Measurements from ENCODE around the gene MT3. TPM values are rescaled to one million over a fixed set of nuclear protein-coding genes. Genes with fewer than 3 reads are reported as not detected.

MT3 gene
- total and polyA plus RNA-seq, 9 donors: 3.9 to 15.8 (median 9.1) TPM

DNA sequence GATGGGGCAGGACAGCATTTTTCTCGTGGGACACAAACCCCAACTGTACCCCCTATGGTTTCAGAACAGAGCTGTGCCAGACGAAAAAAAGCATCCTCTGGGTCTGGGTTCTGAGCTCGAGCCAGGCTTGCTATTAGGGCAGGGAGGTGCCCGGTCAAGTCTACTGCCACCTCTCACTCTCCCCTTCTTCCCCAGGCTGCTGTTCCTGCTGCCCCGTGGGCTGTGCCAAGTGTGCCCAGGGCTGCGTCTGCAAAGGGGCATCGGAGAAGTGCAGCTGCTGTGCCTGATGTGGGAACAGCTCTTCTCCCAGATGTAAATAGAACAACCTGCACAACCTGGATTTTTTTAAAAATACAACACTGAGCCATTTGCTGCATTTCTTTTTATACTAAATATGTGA, 37.4 kb downstream of the MT3 start:
- H3K27me3 ChIP-seq (ENCODE audit: control insufficient read depth, insufficient read depth, low read length): peaks cover 32% of the 10 kb centered on the region
- WGBS (ENCODE audit: insufficient coverage): 58% methylated on average over 5 of the region's 7 CpGs
- no peak for DNase-seq

DNA sequence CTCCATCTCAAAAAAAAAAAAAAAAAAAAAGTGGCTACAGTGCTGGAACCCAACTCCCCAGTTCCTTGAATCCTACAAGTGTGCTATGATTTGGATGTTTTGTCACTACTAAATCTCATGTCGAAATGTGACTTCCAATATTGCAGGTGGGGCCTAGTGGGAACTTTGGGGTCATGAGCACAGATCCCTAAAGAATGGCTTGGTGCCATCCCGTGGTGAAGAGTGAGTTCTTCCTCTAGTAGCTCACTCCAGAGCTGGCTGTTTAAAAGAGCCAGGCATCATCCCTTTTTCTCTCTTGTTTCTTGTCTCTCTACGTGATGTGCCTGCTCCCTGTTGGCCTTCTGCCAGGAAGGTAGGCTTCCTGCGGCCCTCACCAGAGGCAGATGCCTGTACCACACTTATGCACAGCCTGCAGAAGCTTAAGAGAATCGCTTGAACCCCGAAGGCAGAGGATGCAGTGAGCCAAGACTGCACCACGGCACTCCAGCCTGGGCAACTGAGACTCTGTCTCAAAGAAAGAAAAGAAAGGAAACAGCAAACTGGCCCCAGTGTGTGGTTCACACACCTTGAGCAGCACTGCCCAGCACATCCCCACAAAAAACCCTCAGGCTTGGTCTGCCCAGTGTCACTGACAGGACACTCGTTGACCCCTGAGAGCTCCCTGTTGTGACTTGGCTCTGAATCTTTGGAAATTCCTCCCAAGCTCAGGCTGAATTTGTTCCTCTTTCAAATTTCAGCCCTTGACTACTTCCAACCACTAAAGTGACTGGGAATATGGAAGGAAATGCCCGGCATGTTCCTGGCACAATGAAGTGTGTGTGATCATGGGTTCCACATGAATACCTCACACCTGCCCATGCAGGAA, 39.4 kb downstream of the MT3 start:
- Histone ChIP-seq H3K27ac (ENCODE audit: low read length) (no peak overlapping the region), H3K4me1 (ENCODE audit: control insufficient read depth, insufficient read depth, low read length) (peaks cover 32% of the 10 kb centered on the region), H3K4me3 (ENCODE audit: low read length) (no peak overlapping the region), H3K9me3 (replicated peaks; ENCODE audit: control insufficient read depth, low read depth, low read length) (no peaks in the 10 kb centered on the region), H3K36me3 (ENCODE audit: control insufficient read depth, insufficient read depth, low read length) (no peaks in the 10 kb centered on the region), H3K27me3 (ENCODE audit: control insufficient read depth, insufficient read depth, low read length) (peaks cover 52% of the 10 kb centered on the region)
- WGBS (ENCODE audit: insufficient coverage): 39% methylated on average over 4 of the region's 9 CpGs
- no peak for DNase-seq

More for the DNA sequence above, 37.4 kb downstream of the MT3 start:
- H3K4me1 ChIP-seq (ENCODE audit: control insufficient read depth, insufficient read depth, low read length): peaks cover 20% of the 10 kb centered on the region
- no peaks in the 10 kb centered on the region for H3K36me3 ChIP-seq (ENCODE audit: control insufficient read depth, insufficient read depth, low read length)
- H3K4me3 ChIP-seq (ENCODE audit: low read length): no peak overlapping the region
- H3K27ac ChIP-seq (ENCODE audit: low read length): no peak overlapping the region
- no peaks in the 10 kb centered on the region for H3K9me3 ChIP-seq (replicated peaks; ENCODE audit: control insufficient read depth, low read depth, low read length)

DNA sequence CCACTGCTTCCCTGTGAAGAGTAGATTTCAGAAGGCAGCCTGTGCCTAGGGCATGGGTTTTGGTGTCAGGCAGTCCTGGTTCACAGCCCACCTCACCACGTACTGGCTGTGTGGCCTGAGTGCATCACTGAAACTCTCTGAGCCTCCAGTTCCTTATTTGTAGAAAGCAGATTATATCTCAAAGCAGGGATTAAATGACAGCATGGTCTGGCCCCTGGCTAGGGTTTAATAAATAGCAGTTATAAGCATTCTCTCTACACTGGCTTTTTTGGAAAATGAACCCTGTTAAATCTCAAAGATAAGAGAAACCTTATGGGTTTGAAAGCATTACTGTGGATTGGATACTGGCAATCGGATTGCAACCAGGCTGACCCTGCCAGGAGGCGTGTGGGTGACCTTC, 40.2 kb downstream of the MT3 start:
- Histone ChIP-seq H3K27ac (ENCODE audit: low read length) (no peak overlapping the region), H3K4me3 (ENCODE audit: low read length) (no peak overlapping the region), H3K36me3 (ENCODE audit: control insufficient read depth, insufficient read depth, low read length) (no peaks in the 10 kb centered on the region), H3K9me3 (replicated peaks; ENCODE audit: control insufficient read depth, low read depth, low read length) (no peaks in the 10 kb centered on the region), H3K4me1 (ENCODE audit: control insufficient read depth, insufficient read depth, low read length) (peaks cover 32% of the 10 kb centered on the region), H3K27me3 (ENCODE audit: control insufficient read depth, insufficient read depth, low read length) (peaks cover 58% of the 10 kb centered on the region)
- DNase-seq: no peak
- 88% methylated on average over 3 of the region's 3 CpGs for WGBS (ENCODE audit: insufficient coverage)

DNA sequence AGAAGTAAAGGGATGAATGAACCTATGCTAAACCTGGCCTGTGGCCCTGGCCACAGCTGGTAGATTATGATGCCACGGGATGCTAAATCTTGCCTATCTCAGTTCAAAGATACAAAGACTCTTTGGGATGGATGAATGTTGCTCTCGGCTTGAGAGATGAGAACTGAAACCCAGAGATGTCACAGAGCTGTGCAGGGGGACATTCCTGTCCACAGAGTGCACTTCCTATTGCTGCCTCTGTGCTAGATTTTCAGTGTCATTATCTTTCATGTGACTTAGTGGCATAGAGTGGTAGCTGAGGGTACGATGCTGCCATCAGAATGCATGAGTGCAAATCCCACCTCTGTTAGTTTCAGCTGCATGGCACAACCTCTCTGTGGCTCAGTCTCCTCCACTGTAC, 40.8 kb downstream of the MT3 start:
- H3K9me3 ChIP-seq (replicated peaks; ENCODE audit: control insufficient read depth, low read depth, low read length): no peaks in the 10 kb centered on the region
- 60% methylated on average over 1 of the region's 3 CpGs for WGBS (ENCODE audit: insufficient coverage)
- peaks cover 30% of the 10 kb centered on the region for H3K4me1 ChIP-seq (ENCODE audit: control insufficient read depth, insufficient read depth, low read length)
- H3K4me3 ChIP-seq (ENCODE audit: low read length): no peak overlapping the region
- peaks cover 60% of the 10 kb centered on the region for H3K27me3 ChIP-seq (ENCODE audit: control insufficient read depth, insufficient read depth, low read length)
- H3K36me3 ChIP-seq (ENCODE audit: control insufficient read depth, insufficient read depth, low read length): no peaks in the 10 kb centered on the region
- no peak overlapping the region for H3K27ac ChIP-seq (ENCODE audit: low read length)
- no peak for DNase-seq

GRCh38 chr16:56631197-56631596, 41.9 kb downstream of the MT3 start:
- no peak overlapping the region for H3K27ac ChIP-seq (ENCODE audit: low read length)

DNA sequence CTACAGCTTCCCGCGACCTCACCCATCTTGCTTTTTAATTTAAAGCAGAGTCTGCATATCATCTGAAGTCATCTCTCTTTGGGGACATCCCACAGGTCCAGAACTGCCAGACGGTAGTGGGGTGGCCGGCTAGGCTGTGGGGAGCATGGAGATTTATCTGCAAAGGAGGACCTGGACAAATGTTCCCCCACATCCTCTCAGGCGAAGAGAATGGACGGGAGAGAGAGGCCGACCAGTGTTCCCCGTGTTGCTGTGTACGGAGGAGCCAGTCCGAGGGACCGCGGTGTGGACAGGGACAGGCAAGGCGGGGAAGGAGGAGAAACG, 42.5 kb downstream of the MT3 start:
- Histone ChIP-seq H3K9me3 (replicated peaks; ENCODE audit: control insufficient read depth, low read depth, low read length) (no peaks in the 10 kb centered on the region), H3K27me3 (ENCODE audit: control insufficient read depth, insufficient read depth, low read length) (peaks cover 63% of the 10 kb centered on the region), H3K4me3 (ENCODE audit: low read length) (peak overlapping the region; percentile 43), H3K36me3 (ENCODE audit: control insufficient read depth, insufficient read depth, low read length) (no peaks in the 10 kb centered on the region), H3K27ac (ENCODE audit: low read length) (peak overlapping the region; percentile 2), H3K4me1 (ENCODE audit: control insufficient read depth, insufficient read depth, low read length) (peaks cover 17% of the 10 kb centered on the region)
- WGBS (ENCODE audit: insufficient coverage): 11% methylated on average over 3 of the region's 14 CpGs
- DNase-seq: no peak

More at GRCh38 chr16:56631197-56631596, 41.9 kb downstream of the MT3 start:
- Histone ChIP-seq H3K4me1 (ENCODE audit: control insufficient read depth, insufficient read depth, low read length) (peaks cover 23% of the 10 kb centered on the region), H3K36me3 (ENCODE audit: control insufficient read depth, insufficient read depth, low read length) (no peaks in the 10 kb centered on the region), H3K9me3 (replicated peaks; ENCODE audit: control insufficient read depth, low read depth, low read length) (no peaks in the 10 kb centered on the region), H3K27me3 (ENCODE audit: control insufficient read depth, insufficient read depth, low read length) (peaks cover 61% of the 10 kb centered on the region), H3K4me3 (ENCODE audit: low read length) (no peak overlapping the region)
- 90% methylated on average over 6 of the region's 10 CpGs for WGBS (ENCODE audit: insufficient coverage)
- no peak for DNase-seq

GRCh38 chr16:56632156-56632847, 43.0 kb downstream of the MT3 start, which contains the start of gene MT1M:
TSS of gene MT1M (plus strand) at chr16:56632659. CDS start at chr16:56632732, 73 bp downstream.
- under 1% methylated on average over 50 of the region's 61 CpGs for WGBS (ENCODE audit: insufficient coverage)
- Histone ChIP-seq H3K4me3 (ENCODE audit: low read length) (peak within 1 kb of the TSS; percentile 43), H3K36me3 (ENCODE audit: control insufficient read depth, insufficient read depth, low read length) (no peaks in the 10 kb centered on the region), H3K9me3 (replicated peaks; ENCODE audit: control insufficient read depth, low read depth, low read length) (no peaks in the 10 kb centered on the region), H3K27ac (ENCODE audit: low read length) (peak within 1 kb of the TSS; percentile 2), H3K27me3 (ENCODE audit: control insufficient read depth, insufficient read depth, low read length) (peaks cover 68% of the 10 kb centered on the region), H3K4me1 (ENCODE audit: control insufficient read depth, insufficient read depth, low read length) (peaks cover 17% of the 10 kb centered on the region)
- peak; percentile 67 for DNase-seq

GRCh38 chr16:56632848-56633365, 43.6 kb downstream of the MT3 start:
- H3K4me3 ChIP-seq (ENCODE audit: low read length): peak overlapping the region; percentile 43
- DNase-seq: no peak
- H3K27me3 ChIP-seq (ENCODE audit: control insufficient read depth, insufficient read depth, low read length): peaks cover 74% of the 10 kb centered on the region
- H3K27ac ChIP-seq (ENCODE audit: low read length): no peak overlapping the region
- peaks cover 19% of the 10 kb centered on the region for H3K4me1 ChIP-seq (ENCODE audit: control insufficient read depth, insufficient read depth, low read length)
- WGBS (ENCODE audit: insufficient coverage): no CpG with 5 or more reads among the region's 6 CpGs
- H3K36me3 ChIP-seq (ENCODE audit: control insufficient read depth, insufficient read depth, low read length): no peaks in the 10 kb centered on the region
- H3K9me3 ChIP-seq (replicated peaks; ENCODE audit: control insufficient read depth, low read depth, low read length): no peaks in the 10 kb centered on the region

GRCh38 chr16:56633535-56633934, 44.2 kb downstream of the MT3 start:
- DNase-seq: no peak
- H3K4me1 ChIP-seq (ENCODE audit: control insufficient read depth, insufficient read depth, low read length): peaks cover 24% of the 10 kb centered on the region
- H3K9me3 ChIP-seq (replicated peaks; ENCODE audit: control insufficient read depth, low read depth, low read length): no peaks in the 10 kb centered on the region
- H3K36me3 ChIP-seq (ENCODE audit: control insufficient read depth, insufficient read depth, low read length): no peaks in the 10 kb centered on the region
- no peak overlapping the region for H3K4me3 ChIP-seq (ENCODE audit: low read length)
- no peak overlapping the region for H3K27ac ChIP-seq (ENCODE audit: low read length)
- H3K27me3 ChIP-seq (ENCODE audit: control insufficient read depth, insufficient read depth, low read length): peaks cover 76% of the 10 kb centered on the region
- 25% methylated on average over 5 of the region's 7 CpGs for WGBS (ENCODE audit: insufficient coverage)

- 2% methylated on average over 35 of the region's 47 CpGs for WGBS (ENCODE audit: insufficient coverage)
- no peak for DNase-seq
- peaks cover 86% of the 10 kb centered on the region for H3K27me3 ChIP-seq (ENCODE audit: control insufficient read depth, insufficient read depth, low read length)
- no peaks in the 10 kb centered on the region for H3K36me3 ChIP-seq (ENCODE audit: control insufficient read depth, insufficient read depth, low read length)
- H3K9me3 ChIP-seq (replicated peaks; ENCODE audit: control insufficient read depth, low read depth, low read length): no peaks in the 10 kb centered on the region
- H3K4me1 ChIP-seq (ENCODE audit: control insufficient read depth, insufficient read depth, low read length): peaks cover 30% of the 10 kb centered on the region
- no peak overlapping the region for H3K27ac ChIP-seq (ENCODE audit: low read length)
- no peak overlapping the region for H3K4me3 ChIP-seq (ENCODE audit: low read length)
Observed at GRCh38 chr16:56634715-56635440, 45.5 kb downstream of the MT3 start.
